HG03066 (cell line): ENCODE results near the gene OSBPL10.
"Not testable (repeated sequence)": the region's sequence is repeated elsewhere in the genome, so short reads cannot be mapped to it uniquely, and the experiment has no call there.

Experiments used
- ATAC-seq: cut with Tn5 transposase; IDR thresholded peaks from one replicate; pipeline ENCODE4 v1.9.1; 2021; ENCODE audit warnings: low read depth; ENCODE audit not compliant: unreplicated experiment

OSBPL10 gene

DNA sequence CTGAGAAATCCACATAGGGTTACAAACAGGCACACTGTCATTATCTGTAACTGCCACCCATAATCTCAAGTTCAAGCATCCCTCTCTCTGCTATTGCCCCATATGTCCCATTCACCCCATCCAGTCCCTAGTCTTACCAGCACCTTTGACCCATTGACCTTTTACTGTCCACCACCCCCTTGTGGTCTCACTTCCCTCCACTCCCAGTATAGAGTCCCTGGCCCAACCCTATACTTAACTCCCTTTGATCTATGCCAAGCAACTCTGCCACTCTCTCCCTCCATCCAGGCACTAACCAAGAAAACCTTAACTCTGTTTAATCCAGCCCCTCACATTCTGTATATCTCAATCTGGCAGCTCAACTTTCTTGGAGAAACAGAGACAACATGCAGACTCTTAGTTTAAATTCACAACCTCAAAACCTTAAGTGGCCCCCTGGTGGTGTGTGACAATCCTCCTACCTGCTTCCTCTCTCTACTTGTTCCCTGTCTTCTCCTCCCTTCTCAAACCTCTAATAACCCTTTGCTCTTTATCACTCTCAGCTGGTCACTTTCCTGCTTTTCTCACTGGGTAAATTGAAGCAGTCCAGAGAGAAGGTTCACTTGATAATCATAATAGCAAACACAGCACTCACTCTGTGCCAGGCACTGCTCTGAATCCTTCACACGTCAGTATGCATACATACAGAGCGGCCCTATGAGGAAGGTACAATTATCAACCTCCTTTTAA, 285.6 kb downstream of the OSBPL10 start:
- no peak for ATAC-seq

- ATAC-seq: no peak
Observed at GRCh38 chr3:31693346-31693745, 287.7 kb downstream of the OSBPL10 start.

DNA sequence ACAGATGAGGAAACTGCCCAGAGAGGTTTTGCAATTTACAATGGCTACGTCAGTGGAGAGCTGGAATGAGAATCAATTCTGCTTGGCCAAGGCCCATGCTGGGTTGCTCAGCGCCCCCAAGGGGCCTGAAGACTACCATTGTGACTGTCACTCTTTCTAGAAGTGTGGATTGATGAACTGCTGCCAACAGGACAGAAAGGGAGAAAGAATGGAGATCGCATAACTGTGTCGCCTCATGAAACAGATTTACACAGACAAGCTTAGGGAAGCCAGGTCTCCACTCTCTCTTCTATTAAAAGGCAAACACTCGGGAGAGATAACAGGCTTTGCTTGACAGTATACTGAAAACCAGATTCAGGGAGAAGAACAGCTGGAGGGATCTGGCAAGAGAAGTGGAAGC, 288.3 kb downstream of the OSBPL10 start:
- no peak for ATAC-seq

DNA sequence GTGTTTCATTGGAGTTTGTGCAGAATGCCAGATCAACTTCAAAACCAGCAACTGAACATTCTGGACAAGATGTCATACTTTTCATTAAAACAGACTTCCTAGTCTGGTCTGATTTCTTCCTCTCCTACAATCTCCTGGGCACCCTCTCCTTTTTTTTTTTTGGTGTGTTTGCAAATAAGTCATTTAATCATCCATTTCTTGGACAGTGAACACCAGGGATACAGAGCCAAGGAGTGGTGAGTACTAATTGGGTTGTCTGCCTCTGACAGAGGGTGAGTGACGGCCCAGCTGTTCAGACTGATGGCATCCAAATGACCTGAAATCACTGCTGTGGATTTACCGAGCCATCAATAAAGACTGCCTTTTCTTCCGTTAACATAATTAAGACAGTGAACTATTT, 290.3 kb downstream of the OSBPL10 start:
- no peak for ATAC-seq

- not testable (repeated sequence) for ATAC-seq
Observed at GRCh38 chr3:31689523-31689922, 291.5 kb downstream of the OSBPL10 start.

DNA sequence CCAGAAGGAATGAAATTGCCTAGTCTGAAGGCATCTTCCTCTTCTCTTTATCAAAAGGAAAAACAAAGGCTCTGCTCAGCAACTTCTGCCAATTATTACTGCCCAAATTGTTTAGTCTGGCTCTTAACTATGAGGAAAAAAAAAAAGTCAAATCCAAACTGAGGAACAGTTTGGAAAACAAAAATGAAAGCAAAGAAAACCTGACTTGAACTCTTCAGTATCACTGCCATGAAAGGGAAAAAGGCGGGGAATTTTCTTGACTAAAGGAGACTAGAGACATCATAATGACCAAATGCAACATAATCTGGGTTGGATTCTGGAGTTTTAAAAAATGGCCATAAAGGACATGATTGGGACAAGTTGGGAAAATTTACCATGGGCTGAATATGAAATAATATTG, 292.1 kb downstream of the OSBPL10 start:
- no peak for ATAC-seq

GRCh38 chr3:31687020-31687802, 293.9 kb downstream of the OSBPL10 start:
- no peak for ATAC-seq

DNA sequence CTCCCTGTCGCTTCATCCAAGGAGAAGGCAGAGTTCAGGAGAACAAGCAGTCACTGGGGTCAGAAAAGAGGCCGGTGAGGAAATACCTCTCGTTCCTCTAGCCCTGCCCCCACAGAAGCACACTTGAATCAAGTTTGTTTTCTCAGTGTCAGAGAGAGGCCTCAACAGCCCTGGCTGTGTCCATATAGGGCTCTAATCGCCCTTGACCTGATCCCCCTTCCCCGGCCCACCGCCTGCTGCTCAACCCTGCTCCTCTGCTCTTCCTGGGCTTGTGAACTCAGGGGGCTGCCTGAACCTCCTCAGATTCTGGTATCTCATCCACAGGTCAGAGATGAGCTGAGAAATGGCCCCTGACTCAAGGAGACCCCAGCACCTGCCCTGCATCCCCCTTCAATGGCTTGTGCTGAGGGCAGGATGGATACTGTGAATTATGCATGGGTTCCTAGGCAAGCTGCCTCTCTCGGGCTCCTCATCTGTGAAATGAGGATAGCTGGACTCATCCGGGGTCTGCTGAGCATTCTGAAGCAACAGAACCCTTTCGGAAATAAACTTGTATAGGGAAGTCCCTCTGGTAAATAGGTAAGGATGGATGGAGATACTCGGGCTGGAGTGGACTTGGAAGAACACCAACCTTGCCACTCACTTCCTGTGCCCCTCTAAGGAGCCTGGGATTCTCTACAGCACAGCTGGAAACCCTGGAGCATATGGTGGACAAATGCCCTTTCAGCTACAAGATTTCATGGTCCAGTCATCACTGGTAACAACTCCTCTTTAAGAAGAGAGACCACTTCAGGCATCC, 300.8 kb downstream of the OSBPL10 start:
- no peak for ATAC-seq

- no peak for ATAC-seq
Observed at GRCh38 chr3:31676556-31676955, 304.5 kb downstream of the OSBPL10 start.

GRCh38 chr3:31673950-31674349, 307.1 kb downstream of the OSBPL10 start:
- ATAC-seq: no peak

DNA sequence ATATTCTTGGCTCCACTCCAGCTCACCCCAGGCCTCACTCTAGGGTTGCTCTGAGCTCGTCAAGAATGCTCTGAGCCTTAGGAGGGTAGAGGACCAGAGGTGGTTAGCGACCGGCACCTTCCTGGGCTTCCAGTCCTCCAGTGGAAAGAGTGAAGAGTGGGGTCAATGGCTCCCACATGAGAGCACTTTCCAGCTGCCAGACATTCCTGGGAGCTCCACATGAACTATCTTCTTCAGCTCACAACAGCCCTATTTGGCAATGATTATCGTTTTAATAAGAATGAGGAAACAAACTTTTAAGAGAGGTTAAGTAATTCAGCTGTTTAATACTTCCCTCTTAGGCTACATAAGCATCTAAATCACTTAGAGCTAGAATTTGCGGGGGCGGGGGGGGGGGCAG, 309.1 kb downstream of the OSBPL10 start:
- ATAC-seq: no peak

DNA sequence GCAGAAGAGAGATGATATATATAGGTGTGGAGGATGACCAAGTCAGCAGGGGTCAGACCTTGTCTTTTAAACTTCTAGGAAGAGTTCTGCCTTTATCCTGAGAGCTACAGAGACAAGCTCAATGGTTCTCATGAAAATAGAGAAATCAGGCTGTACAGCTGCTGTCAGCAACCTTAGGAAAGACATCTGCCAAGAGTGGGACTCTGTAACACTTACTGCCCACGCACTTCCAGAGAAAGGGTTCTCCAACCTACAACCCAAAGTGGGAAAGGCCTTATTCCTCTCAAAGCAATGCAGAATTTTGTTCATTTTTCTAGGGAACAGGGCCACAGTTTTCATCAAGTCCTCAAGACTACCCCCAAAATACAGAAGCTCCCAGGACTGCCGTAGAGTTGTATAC, 309.6 kb downstream of the OSBPL10 start:
- no peak for ATAC-seq

DNA sequence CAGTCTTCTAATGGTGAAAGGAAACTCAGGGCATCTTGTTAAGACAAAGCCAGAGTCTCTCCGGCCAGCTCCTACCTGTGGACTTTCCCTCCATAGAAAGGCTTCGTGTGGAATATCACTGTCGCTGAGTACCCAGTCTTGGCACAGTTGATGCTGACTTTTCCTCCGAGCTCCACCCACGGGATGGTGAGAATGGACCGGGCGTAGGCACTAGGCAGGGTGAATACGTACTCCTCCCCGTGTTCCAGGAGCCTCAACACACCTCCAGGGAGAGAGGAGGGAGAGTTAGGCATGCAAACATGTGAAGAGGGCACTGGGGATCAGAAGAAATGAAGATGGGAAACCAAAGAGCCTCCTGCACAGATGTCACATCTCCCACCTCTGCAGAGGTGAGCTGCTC, 310.3 kb downstream of the OSBPL10 start:
- no peak for ATAC-seq

GRCh38 chr3:31670136-31670535, 310.9 kb downstream of the OSBPL10 start:
- no peak for ATAC-seq

DNA sequence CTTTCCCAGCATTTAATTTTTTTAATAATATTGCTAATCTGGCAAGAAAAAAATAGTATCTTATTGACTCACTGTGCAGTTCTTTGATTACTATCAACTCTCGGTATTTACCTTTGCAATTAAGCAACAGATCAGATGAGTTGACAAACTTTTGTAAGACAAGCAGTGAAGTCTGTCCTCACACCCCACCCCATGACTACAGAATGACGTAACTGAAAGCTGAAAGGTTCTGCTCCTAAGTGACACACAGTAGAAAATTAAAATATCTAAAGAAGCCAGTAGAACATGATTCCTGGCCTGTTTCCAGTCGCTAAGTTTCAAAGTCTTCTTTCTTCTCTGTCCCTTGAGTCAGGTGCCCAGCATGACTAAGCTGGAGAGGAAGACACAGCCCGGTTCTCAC, 312.8 kb downstream of the OSBPL10 start:
- ATAC-seq: no peak

GRCh38 chr3:31667582-31667981, 313.5 kb downstream of the OSBPL10 start:
- ATAC-seq: no peak

GRCh38 chr3:31664031-31664430, 317.0 kb downstream of the OSBPL10 start:
- ATAC-seq: no peak

DNA sequence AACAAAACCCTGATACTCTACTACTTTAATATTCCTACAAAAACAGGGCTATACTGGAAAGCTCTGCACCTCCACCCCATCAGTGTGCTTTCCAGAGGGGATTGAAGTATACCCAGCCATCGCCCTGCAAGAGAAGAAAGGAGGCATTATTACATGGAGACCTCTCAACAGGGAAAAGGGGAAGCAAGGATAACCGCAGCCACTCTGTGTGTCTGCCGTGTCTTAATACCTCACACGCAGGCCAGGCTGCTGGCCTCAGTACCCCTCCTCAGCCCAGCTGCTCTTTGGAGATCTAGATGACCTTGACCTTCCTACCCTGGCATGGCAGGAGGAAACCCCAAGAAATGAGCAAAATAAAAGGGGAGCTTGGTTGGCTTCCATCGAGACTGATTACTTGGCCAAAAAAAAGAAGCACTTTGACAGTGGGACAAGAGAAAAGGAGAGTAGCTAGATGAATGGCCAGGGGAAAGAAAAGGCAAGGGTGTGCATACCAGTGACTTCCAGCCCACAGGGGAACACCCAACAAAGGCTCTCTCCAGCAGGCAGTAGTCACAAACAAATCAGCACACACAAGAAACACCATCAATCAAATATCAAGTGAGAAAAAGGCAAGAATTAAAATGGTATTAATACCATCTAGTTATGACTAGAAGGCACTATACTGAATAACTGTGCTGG, 318.9 kb downstream of the OSBPL10 start:
- ATAC-seq: no peak

GRCh38 chr3:31661286-31661685, 319.8 kb downstream of the OSBPL10 start:
- ATAC-seq: no peak

DNA sequence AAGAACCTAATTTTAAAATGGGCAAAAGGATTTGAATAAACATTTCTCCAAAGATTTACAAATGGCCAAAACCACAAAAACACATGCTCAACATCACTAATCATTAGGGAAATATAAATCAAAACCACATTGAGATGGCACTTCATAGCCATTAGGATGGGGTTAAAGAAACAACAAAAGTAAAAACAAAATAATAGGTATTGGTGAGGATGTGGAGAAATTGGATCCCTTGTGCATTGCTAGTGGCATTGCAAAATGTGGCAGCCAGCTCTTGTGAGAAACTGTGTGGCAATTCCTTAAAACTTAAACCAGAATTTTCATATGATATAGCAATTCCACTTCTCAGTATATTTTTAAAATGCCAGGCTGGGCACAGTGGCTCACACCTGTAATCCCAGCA, 321.8 kb downstream of the OSBPL10 start:
- no peak for ATAC-seq

GRCh38 chr3:31654998-31655397, 326.1 kb downstream of the OSBPL10 start:
- no peak for ATAC-seq
